ENCODE measurements around the gene SEMA5A.

SEMA5A gene

DNA sequence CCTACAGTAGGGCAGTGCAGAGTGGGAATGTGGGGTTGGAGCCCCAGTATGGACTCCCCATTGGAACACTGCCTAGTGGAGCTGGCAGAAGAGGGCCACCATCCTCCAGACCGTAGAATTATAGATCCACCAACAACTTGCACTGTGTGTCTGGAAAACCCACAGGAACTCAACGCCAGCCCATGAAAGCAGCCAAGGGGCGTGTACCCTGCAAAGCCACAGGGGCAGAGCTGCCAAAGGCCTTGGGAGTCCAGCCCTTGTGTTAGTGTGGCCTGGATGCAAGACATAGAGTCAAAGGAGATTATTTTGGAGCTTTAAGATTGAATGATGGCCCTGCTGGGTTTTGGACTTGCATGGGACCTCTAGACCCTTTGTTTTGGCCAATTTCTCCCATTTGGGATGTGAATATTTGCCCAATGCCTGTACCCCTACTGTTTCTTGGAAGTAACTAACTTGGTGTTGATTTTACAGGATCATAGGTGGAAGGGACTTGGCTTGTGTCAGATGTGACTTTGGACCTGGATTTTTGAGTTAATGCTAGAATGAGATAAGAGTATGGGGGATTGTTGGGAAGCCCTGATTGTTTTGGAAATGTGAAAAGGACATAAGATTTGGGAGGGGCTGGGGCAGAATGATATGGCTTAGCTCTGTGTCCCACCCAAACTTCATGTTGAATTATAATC, 266.8 kb downstream of the SEMA5A start:
- DNase-seq (ENCODE audit: low spot score): no peak

DNA sequence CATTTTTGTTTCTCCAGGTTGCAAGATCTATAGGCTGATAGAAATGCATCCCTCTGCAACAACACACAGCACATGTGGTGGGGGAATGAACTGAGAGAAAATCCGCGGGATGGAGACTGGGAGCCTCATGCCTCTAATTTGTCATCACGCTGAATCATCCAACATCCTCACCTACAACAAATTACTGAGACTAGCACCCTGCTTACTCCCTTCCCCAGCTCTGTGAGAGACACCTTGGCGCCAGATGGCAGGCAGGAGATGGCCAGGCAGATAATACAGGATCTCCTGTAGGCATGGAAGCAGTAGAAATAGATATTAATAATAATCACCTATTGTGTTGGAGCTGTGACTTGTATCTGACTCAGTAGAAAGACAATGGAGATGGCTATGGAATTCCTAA, 276.9 kb downstream of the SEMA5A start:
- no peak for DNase-seq (ENCODE audit: low spot score)

DNA sequence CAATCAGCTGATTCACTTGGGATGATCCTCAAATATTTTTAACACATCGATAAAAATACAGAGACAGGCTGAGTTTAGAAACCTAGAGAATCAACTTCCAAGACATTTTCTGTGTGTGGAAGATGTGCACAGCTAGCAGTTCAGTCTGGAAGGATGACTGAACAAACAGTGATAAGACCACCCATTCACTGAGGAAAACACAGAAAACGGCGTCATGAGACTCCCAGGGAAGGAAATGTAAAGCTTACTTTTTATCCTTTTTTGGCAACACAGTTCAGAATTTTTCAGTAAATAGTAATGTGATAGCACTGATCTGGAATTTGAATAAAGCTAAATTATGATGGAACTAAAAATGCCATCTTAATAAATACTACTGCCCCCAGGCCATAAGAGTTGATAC, 277.6 kb downstream of the SEMA5A start:
- DNase-seq (ENCODE audit: low spot score): no peak

DNA sequence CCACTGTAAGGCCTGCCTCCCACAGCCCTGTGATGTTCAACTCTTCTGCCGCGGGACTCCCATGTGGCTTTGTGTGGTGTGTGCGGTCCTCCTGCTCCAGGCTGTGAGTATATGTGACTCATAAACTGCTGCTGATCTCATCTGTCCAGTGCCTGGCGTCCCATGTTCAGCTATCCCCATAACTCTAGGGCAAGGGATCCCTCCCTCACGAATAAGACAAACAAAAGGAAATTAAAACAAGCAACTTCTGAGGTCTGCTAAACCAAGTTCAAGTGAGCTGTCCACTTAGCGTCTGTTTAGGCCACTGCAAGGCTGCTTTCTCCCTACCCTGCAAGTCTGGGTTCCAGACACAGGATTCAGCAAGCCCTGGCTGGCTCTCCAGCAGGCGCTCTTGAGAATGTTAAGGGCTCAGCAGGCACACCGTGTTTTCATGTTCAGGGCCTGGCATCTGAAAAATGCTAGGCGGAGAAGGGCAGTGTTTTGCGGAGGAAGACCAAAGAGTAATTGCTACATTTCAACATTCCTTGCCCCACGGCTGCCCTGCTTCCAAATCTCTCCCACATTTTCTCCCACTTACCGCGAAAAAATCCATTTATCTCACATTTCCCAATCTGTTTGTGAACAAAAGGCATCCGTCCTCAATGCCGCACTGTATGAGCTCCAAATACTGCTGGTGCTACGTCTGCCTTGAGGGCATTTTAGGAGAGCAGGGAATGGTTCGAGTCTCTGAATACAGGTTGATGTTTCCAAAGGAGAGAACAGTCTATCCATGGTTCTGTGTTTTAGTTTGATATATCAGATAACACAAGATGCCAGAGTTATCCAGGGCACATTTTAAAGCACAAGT, 280.2 kb downstream of the SEMA5A start:
- no peak for DNase-seq (ENCODE audit: low spot score)

DNA sequence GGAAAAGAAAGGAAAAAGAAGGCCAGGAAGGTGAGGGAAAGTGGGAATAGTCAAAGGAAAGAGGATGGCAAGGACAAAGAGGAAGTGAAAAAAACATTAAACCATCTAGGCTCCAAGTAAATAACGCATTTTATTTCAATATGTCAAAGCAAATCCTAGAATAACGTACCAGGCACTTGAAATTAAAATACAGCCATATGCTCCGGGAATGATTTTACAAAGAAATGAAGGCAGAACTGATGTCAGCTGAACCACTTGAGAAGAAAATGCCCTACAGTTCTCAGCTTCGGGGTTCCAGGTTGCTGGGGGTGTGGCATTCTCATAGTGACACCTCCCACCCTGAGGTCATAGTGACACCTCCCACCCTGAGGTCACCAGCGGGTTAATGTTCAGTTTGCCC, 281.6 kb downstream of the SEMA5A start:
- DNase-seq (ENCODE audit: low spot score): no peak

DNA sequence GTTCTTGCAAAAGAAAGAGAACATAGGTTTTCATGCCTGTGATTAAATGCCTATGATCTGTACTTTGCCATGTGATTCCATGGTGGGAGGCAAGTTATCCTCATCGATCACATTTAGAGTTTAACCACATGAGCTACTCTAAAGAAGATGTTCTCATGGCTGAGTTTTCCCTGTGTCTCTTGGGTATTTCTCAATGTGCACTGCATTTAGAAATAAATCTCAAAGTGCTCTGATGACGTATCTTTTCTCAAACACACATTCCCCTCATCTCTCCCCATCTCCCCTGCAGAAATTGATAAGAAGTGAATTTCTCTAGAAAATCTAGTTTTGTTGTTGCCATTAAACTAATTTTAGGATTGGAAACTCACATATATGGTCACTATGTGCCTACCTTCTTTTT, 282.2 kb downstream of the SEMA5A start:
- no peak for DNase-seq (ENCODE audit: low spot score)

DNA sequence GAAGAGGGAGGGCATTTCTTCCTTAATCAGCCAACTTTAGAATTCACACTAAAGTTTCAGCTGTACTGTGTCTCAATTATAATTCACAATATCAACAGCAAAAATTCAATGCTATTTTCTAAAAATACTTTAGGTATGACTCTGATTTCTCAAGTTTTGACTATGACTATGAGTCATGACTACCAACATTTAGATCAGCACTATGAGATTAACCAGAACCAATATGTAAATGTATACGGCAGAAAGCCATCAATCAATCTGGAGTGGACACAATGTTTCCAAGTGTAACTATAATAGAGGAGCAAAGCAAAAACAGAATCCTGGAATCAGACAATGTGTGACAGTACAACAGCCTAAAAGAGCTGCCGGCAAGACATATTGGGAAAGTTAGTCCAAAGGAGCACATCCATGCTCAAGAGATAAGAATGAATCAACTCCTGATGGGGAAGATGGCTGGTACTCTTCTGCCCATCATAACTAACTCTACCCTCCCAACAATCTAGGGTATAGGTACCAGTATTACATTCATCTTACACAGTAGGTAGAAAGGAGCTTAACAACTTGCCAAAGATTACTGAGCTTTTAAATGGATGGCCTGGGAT, 294.4 kb downstream of the SEMA5A start:
- DNase-seq (ENCODE audit: low spot score): no peak

DNA sequence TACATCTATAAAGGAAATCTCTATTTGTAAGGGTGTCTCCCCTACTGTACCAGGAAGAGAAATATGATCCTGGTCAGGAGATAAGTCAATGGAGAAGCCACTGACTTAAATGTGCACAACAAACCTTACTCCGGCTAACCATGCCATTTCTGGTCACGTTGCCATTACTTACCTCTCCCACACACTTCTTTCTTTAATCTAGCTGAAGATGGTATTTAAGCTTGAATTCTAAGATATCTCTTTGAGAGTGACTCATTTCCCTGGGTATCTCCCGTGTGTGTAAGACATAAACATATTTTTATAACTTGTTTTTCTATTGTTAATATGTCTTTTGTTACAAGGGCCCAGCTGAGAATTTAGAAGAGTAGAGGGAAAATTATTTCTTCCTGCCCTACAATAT, 296.6 kb downstream of the SEMA5A start:
- no peak for DNase-seq (ENCODE audit: low spot score)

DNA sequence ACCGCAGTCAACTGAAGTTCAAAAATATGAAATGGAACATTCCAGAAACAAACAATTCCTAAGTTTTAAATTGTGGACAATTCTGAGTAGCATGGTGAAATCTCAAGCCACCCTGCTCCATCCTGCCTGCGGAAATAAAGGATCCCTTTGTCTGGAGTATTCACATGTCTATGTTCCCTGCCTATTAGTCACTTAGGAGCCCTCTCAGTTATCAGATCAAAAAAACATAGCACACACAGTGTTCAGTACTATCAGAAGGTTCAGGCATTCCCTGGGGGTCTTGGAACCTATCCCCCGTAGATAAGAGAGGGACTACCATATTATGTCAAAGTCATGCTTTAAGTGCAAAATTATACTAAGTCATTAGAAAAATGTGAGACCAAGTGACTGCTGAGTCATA, 300.8 kb downstream of the SEMA5A start:
- no peak for DNase-seq (ENCODE audit: low spot score)

DNA sequence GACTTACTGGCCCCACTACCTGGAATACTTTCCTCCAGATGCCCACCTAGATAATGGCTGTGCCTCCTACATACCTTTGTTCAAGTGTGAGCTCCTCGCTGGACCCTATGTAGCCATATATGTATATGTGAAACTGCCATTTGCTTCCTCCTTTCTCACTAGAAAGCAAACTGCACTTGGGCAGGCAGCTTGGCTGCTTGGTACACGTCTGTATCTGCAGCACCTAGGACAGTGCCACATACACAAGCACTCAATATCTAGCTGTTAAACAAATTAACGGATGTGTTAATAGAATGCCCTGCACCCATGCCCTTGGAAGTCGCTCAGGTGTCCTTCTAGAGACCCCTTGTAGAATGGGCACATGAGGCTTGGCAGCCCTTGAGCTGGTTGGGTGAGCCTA, 301.5 kb downstream of the SEMA5A start:
- DNase-seq (ENCODE audit: low spot score): no peak

DNA sequence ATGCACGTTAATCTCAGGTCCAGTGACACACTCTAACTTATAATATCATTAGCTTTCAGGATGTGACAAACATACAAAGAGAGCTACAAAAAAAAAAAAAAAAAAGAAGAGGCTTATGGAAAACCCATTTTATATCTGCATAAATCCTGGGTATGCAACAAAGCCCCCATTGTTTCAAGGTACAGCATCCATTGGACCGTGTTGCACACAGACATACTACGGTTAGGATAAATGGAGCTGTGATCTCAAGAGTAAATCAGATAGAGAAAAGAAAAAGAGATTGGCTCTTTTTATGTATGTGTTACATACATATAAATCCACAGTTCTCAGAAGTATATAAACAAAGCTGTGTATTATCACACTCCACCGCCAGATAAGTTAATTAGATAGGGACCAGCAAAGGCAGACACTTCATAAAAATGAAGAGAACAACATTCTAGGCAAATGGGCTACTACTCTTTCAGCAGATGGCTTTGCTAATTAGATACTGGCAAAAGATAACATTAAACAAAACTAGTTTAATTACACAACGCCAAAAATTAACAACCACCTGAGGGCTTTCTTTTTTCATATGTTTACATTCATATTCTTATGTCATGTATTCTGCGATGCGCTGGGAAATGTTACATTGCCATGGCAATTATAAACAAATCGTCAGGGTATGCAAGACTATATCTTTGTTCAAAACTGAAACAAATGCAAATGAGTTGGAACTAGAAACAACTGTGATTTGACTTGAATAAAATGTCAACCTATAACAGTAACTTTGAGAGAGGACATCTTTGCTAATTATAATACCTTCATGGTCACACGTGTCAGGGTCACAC, 304.2 kb downstream of the SEMA5A start:
- DNase-seq (ENCODE audit: low spot score): no peak

DNA sequence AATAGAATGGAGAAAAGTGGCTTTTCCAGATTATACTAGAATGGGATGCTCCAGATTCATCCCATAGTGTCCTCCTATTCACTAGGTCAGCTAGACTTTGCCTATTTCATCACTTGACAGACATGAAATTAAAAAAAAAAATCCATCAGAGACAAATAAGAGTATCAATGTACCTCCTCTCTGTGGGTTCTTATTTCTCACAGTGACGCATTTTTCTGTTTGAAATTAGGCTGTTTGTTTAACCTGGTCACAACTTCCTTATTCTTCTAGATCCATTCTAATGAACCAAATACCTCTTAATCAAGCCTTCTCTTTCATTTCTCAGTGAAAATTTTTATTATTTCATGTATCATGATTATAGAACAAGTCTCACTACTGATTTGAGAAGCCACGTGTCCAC, 305.4 kb downstream of the SEMA5A start:
- no peak for DNase-seq (ENCODE audit: low spot score)

DNA sequence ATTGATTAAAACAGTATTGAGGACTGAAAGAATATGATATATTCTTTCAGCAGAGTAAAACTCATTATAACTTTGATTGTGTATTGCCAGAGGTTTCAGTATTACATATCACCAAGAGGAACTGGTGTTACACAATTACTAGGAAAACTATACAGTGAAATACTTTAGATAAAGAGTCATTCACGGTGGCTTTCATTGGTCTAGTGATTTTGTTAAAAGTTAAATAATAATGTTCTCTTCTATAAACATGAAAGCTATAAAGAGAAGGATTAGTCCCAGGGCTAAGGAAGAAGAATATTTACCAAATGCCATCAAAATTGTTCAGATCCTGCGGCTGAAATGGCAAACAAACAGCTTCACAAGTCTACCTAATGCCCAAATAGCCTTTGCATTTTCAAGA, 306.2 kb downstream of the SEMA5A start:
- no peak for DNase-seq (ENCODE audit: low spot score)

DNA sequence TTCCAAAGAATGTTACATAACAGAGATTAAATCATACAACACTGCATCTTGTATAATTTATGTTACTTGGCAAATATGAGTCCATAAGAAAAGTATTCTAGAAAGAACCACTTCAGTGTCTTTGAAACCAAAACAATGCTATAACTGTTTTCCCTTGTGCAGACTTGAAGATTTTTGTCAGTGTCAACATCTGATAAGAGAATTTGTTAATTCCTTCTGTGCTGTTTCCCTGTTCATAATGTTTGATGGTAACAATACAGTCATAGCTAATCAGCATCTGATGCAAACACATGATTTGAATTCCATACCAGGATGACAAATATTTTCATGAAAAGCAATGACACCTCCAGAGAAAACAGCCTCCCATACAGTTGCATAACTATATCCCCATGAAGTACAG, 306.8 kb downstream of the SEMA5A start:
- DNase-seq (ENCODE audit: low spot score): no peak

DNA sequence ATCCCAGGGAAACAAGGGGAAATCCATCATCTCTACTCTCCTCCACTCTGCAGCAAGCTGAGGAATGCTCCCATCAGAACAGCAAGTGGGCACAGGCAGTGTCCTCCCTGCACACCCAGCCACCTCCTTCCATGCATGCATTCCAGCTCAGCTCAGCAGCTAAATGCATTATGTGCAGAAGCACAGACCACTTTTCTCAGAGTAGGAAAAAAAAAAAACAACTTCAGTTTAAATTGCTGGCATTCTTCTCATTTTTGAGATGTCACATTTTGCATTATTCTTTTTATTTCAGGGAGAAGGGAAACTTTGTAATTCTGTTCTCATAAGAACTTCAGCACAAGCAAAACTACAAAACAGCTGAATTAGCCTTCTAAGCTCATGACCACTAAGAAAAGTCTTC, 312.2 kb downstream of the SEMA5A start:
- DNase-seq (ENCODE audit: low spot score): no peak

DNA sequence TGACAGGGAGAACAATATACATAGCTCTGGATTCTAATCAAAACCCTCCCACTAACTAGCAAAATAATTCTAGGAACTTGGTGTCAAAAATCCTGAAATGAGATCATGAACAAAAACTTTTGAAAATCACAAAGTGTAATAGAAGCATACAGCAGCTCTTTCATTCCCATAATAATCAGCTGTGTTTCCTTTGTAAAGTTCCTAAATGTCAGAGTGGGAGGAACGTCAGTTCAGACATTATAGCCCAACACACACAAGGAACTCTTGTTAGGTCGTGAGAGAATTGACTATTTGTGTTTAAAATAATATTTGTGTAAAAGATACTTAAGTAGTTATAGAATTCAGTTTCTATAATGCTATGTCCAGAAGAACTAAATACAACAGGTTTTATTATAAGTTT, 312.8 kb downstream of the SEMA5A start:
- no peak for DNase-seq (ENCODE audit: low spot score)

DNA sequence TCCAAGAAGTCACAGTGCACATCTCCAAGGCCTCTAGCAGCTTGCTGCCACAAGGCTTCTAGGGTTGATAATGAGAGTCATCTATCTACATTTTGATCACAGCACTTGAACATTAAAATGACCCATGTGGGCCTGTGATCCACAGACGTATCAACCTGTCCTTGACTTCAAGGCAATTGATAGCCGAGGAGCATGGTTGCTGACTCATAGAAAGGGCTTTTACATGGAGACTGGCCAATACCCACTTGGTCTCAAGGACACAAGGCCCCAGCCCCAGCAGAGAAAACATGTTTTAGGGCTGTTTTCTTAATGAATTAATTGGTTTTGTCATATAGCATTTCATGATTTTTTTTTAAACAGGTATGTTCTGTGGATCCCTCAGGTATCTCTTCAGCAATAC, 314.0 kb downstream of the SEMA5A start:
- no peak for DNase-seq (ENCODE audit: low spot score)

DNA sequence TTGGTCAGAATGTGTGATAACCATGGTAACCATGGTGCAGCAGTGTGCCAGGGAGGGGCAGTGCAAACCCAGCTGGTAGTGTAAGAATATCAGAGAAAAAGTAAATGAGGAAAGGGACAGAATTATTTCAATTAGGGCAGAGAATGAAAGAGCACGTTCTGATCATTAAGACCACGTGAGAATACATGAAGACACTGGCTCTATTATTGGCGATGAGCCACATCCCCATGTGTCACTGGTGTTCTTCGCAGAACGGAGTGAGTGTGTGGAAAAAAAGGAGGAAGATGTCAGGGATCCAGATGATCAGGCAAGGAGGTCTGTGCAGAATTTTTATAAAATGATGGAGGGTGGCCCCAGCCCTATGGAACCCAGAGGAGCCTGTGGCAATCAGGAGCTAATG, 315.5 kb downstream of the SEMA5A start:
- no peak for DNase-seq (ENCODE audit: low spot score)

DNA sequence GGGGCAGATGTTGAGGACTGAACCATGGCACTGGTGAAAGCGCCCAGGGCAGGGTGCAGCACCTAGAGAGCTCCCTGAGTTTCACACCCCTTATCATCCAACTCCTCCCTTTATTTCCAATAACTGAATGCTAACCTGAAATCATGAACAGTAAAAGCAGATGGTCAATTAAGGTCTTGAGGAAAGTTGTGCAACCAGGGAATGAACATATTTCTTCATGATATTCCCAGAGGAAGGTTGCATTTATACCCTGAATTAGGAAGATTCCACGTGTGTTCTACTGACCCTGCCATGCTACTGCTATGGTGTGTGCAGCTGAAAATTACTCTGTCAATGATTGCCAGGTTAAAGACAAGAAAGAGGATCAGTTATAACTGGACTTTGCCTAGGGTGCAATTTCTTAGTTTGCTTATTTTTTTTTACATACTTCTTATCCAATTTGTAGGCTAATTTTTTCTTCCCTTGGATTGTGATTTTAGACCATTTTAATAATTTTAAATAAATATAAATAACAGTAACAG, 319.8 kb downstream of the SEMA5A start:
- no peak for DNase-seq (ENCODE audit: low spot score)

DNA sequence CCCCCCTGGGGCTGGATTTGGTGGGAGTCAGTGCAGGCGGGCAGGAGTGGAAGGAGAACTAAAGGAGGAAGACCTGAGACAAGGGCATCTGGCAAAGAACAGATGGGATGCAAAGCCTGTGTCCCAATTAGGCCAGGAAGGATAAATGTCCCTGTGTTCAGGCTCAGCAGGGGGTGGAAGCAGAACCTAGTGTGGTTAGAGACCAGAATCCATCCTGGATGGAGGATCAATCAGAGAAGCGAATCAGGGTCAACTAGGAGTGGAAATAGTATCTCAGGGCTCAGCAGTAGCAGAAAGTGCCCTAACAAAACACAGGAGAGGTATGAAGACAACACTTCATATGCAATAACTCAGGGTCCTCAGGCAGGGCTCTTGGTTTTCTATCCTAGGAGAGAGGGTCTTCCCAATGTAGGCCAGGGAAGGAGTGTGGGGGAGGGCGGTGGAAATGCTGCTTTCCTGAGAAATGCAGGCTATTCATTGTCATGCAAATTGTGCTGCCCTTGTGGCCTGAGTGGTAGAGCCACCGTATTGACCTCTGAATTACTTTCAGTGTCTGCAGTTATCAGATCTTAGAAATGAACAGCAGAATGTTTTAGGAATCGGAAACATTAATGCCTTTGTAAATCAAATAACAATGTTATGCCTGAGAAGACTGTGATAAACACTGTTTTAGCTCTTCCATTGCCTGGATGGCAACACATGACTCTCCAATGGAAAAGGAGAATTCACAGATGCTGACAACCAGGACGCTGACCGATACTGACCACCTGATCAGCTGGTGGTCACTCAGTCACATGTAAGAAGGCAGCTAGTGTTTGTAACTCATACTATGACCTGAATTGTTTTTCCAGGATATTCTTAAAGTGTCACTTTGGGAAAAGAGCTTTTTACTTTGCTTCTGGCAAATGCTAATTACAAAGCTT, 323.6 kb downstream of the SEMA5A start:
- DNase-seq (ENCODE audit: low spot score): no peak

DNA sequence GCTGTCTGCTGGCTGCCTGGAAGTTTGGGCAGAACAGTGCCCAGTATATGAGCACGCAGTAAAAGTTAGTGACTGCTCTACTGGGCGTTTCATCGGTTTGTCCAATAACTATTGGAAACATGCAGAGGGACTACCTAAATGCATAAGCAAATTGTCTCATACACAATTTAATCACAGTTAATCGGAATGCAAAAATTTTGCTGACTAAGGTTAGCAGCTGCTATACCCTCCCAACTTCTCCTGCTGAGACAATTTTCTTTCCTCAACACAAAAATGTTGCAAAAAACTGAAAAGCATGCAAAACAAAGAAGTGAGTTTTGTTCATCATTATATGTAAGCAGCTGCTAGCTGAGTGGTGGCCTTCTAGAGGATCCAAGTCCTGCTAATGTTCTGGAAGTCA, 327.5 kb downstream of the SEMA5A start:
- DNase-seq (ENCODE audit: low spot score): no peak

All from CD4-positive, alpha-beta T cell treated with Interleukin-15 for 4 hours (primary cell).